Activated CD8-positive, alpha-beta T cell treated with anti-CD3 and anti-CD28 coated beads, Interleukin-2, amount 10 ng/mL, durations not matched to agents 7 days and 5 days (primary cell): Measurements from ENCODE around the gene LUZP1. TPM values are rescaled to one million over a fixed set of nuclear protein-coding genes. Genes with fewer than 3 reads are reported as not detected.
A peak's percentile ranks its signal among the peaks of the same experiment; 100 is the strongest.

Experiments
- ATAC-seq: fragments of 150-1000 bp; cut with Tn5 transposase; one replicate; pipeline ENCODE4 v1.10.0; 2021; ENCODE audit warnings: moderate library complexity
- CTCF ChIA-PET: fragments of 350-600 bp; sonication (Branson Sonifier 250); formaldehyde crosslinking; loops from one replicate; lab custom pipeline; 2021; ENCODE audit warnings: antibody characterized with exemption; lab: Charles Lee
- POLR2A ChIA-PET: fragments of 350-600 bp; sonication (Branson Sonifier 250); formaldehyde crosslinking; loops from one replicate; lab custom pipeline; 2021; ENCODE audit warnings: antibody characterized with exemption; lab: Charles Lee
- DNase-seq: peaks from one replicate; pipeline ENCODE4 v3.0.0-alpha.2; 2020
- H3K27ac Mint-ChIP-seq: one replicate; pipeline ENCODE4 v1.8.0; 2021; ENCODE audit warnings: mild to moderate bottlenecking, mixed read lengths
- H3K27me3 Mint-ChIP-seq: one replicate; pipeline ENCODE4 v1.8.0; 2021; ENCODE audit warnings: low read depth, mixed read lengths
- H3K36me3 Mint-ChIP-seq: one replicate; pipeline ENCODE4 v1.8.0; 2021; ENCODE audit warnings: low read depth, mixed read lengths
- H3K4me1 Mint-ChIP-seq: one replicate; pipeline ENCODE4 v1.8.0; 2021; ENCODE audit warnings: low read depth, mixed read lengths
- H3K4me3 Mint-ChIP-seq: one replicate; pipeline ENCODE4 v1.8.0; 2021; ENCODE audit warnings: mild to moderate bottlenecking, mixed read lengths
- H3K9me3 Mint-ChIP-seq: one replicate; pipeline ENCODE4 v1.8.0; 2022; ENCODE audit warnings: mixed read lengths; ENCODE audit not compliant: insufficient read depth
- total RNA-seq, 2 experiments: library from RNA; stranded (reverse); gene quantifications; one replicate each; pipeline ENCODE4 v1.2.3, GENCODE V29; 2021

Gene LUZP1
- total RNA-seq, 2 experiments from 2014 or later: 15.2 to 16.0 TPM

- ATAC-seq (no peak), DNase-seq (no peak)
- ChIA-PET POLR2A (interaction anchor here (0.6 kb wide), 1 partner anchor 79 kb away, joined by 3 read pairs; no protein-coding TSS in a partner anchor), CTCF (interaction anchor here (1.0 to 7.2 kb wide), 3 partner anchors 14 to 69 kb away, joined by 5 to 92 read pairs (median 82); no protein-coding TSS in a partner anchor)
- Mint-ChIP-seq H3K4me1 (peaks cover 74% of the 10 kb centered on the region), H3K36me3 (no peaks in the 10 kb centered on the region), H3K27me3 (peaks cover 2% of the 10 kb centered on the region), H3K4me3 (no peak overlapping the region), H3K27ac (no peak overlapping the region), H3K9me3 (no peaks in the 10 kb centered on the region)
These were observed 54.1 kb downstream of the LUZP1 start for GRCh38 chr1:23114424-23115079.

GRCh38 chr1:23111600-23112535 lies 56.8 kb downstream of the LUZP1 start:
- DNase-seq (no peak), ATAC-seq (no peak)
- Mint-ChIP-seq H3K9me3 (no peaks in the 10 kb centered on the region), H3K4me3 (no peak overlapping the region), H3K27ac (peak overlapping the region; percentile 17), H3K36me3 (peaks cover 14% of the 10 kb centered on the region), H3K27me3 (peaks cover 2% of the 10 kb centered on the region), H3K4me1 (peaks cover 55% of the 10 kb centered on the region)
- ChIA-PET CTCF (interaction anchor here (0.8 to 7.2 kb wide), 8 partner anchors 11 to 72 kb away, joined by 3 to 92 read pairs (median 6); partner anchors contain the start of gene LUZP1), POLR2A (interaction anchor here (1.3 kb wide), 1 partner anchor 73 kb away, joined by 3 read pairs; no protein-coding TSS in a partner anchor)

GRCh38 chr1:23110391-23110790 lies 58.3 kb downstream of the LUZP1 start:
- H3K27me3 Mint-ChIP-seq: no peaks in the 10 kb centered on the region

GRCh38 chr1:23108918-23109533 lies 59.6 kb downstream of the LUZP1 start:
- Mint-ChIP-seq H3K4me3 (no peak overlapping the region), H3K36me3 (peaks cover 19% of the 10 kb centered on the region), H3K4me1 (peaks cover 32% of the 10 kb centered on the region), H3K9me3 (no peaks in the 10 kb centered on the region), H3K27me3 (no peaks in the 10 kb centered on the region), H3K27ac (no peak overlapping the region)
- CTCF ChIA-PET: interaction anchor here (1.7 to 7.2 kb wide), 3 partner anchors 8 to 75 kb away, joined by 13 to 92 read pairs (median 82); no protein-coding TSS in a partner anchor
- POLR2A ChIA-PET: no interaction called here
- no peak for ATAC-seq
- no peak for DNase-seq

More at GRCh38 chr1:23110391-23110790, 58.3 kb downstream of the LUZP1 start:
- POLR2A ChIA-PET: interaction anchor here (1.3 kb wide), 1 partner anchor 74 kb away, joined by 3 read pairs; no protein-coding TSS in a partner anchor
- ATAC-seq (no peak), DNase-seq (no peak)
- H3K36me3 Mint-ChIP-seq: peaks cover 16% of the 10 kb centered on the region
- no peaks in the 10 kb centered on the region for H3K9me3 Mint-ChIP-seq
- H3K27ac Mint-ChIP-seq: no peak overlapping the region
- CTCF ChIA-PET: interaction anchor here (1.2 to 7.2 kb wide), 6 partner anchors 9 to 73 kb away, joined by 3 to 92 read pairs (median 8); partner anchors contain the start of gene LUZP1
- no peak overlapping the region for H3K4me3 Mint-ChIP-seq
- peaks cover 44% of the 10 kb centered on the region for H3K4me1 Mint-ChIP-seq

GRCh38 chr1:23103001-23103889 lies 65.4 kb downstream of the LUZP1 start:
- POLR2A ChIA-PET: interaction anchor here (0.6 to 1.9 kb wide), 5 partner anchors 16 to 138 kb away, joined by 3 to 6 read pairs (median 6); no protein-coding TSS in a partner anchor
- Mint-ChIP-seq H3K4me1 (peaks cover 44% of the 10 kb centered on the region), H3K27ac (peak overlapping the region; percentile 93), H3K9me3 (no peaks in the 10 kb centered on the region), H3K27me3 (no peaks in the 10 kb centered on the region), H3K4me3 (peak overlapping the region; percentile 62), H3K36me3 (peaks cover 18% of the 10 kb centered on the region)
- DNase-seq (peak; percentile 52), ATAC-seq (peak; percentile 80)
- CTCF ChIA-PET: interaction anchor here (1.0 to 13.3 kb wide), 9 partner anchors 9 to 300 kb away, joined by 3 to 735 read pairs (median 6); no protein-coding TSS in a partner anchor

- no peaks in the 10 kb centered on the region for H3K9me3 Mint-ChIP-seq
- H3K4me1 Mint-ChIP-seq: peaks cover 44% of the 10 kb centered on the region
- H3K27ac Mint-ChIP-seq: peak overlapping the region; percentile 12
These were observed 66.4 kb downstream of the LUZP1 start for GRCh38 chr1:23102289-23102688.

GRCh38 chr1:23101887-23102286 lies 66.8 kb downstream of the LUZP1 start:
- DNase-seq (no peak), ATAC-seq (no peak)
- POLR2A ChIA-PET: interaction anchor here (0.7 kb wide), 1 partner anchor 81 kb away, joined by 3 read pairs; no protein-coding TSS in a partner anchor
- Mint-ChIP-seq H3K27me3 (no peaks in the 10 kb centered on the region), H3K27ac (peak overlapping the region; percentile 12), H3K4me1 (peaks cover 44% of the 10 kb centered on the region), H3K4me3 (no peak overlapping the region), H3K9me3 (no peaks in the 10 kb centered on the region), H3K36me3 (peaks cover 11% of the 10 kb centered on the region)
- CTCF ChIA-PET: interaction anchor here (1.3 to 13.3 kb wide), 7 partner anchors 9 to 302 kb away, joined by 3 to 735 read pairs (median 7); no protein-coding TSS in a partner anchor

More at GRCh38 chr1:23102289-23102688, 66.4 kb downstream of the LUZP1 start:
- H3K36me3 Mint-ChIP-seq: peaks cover 12% of the 10 kb centered on the region
- no peak for DNase-seq
- H3K4me3 Mint-ChIP-seq: no peak overlapping the region
- no peaks in the 10 kb centered on the region for H3K27me3 Mint-ChIP-seq
- POLR2A ChIA-PET: interaction anchor here (0.6 to 1.9 kb wide), 4 partner anchors 65 to 137 kb away, joined by 3 to 6 read pairs (median 4); no protein-coding TSS in a partner anchor
- ATAC-seq: no peak
- CTCF ChIA-PET: interaction anchor here (1.3 to 13.3 kb wide), 7 partner anchors 9 to 301 kb away, joined by 3 to 735 read pairs (median 7); no protein-coding TSS in a partner anchor

- POLR2A ChIA-PET: no interaction called here
- peaks cover 44% of the 10 kb centered on the region for H3K4me1 Mint-ChIP-seq
- ATAC-seq (no peak), DNase-seq (no peak)
- H3K4me3 Mint-ChIP-seq: no peak overlapping the region
- CTCF ChIA-PET: interaction anchor here (0.8 to 13.3 kb wide), 10 partner anchors 11 to 396 kb away, joined by 3 to 735 read pairs (median 22); no protein-coding TSS in a partner anchor
- H3K36me3 Mint-ChIP-seq: peaks cover 8% of the 10 kb centered on the region
- H3K27me3 Mint-ChIP-seq: no peaks in the 10 kb centered on the region
- H3K9me3 Mint-ChIP-seq: no peaks in the 10 kb centered on the region
- H3K27ac Mint-ChIP-seq: no peak overlapping the region
These were observed 67.4 kb downstream of the LUZP1 start for GRCh38 chr1:23101101-23101827.

- CTCF ChIA-PET: interaction anchor here (0.6 to 13.3 kb wide), 21 partner anchors 8 to 1644 kb away, joined by 3 to 735 read pairs (median 5); partner anchors contain the start of gene LUZP1
- peaks cover 8% of the 10 kb centered on the region for H3K36me3 Mint-ChIP-seq
- DNase-seq: peak; percentile 71
- POLR2A ChIA-PET: interaction anchor here (2.4 kb wide), 1 partner anchor 84 kb away, joined by 19 read pairs; no protein-coding TSS in a partner anchor
- H3K4me3 Mint-ChIP-seq: peak overlapping the region; percentile 4
- no peaks in the 10 kb centered on the region for H3K9me3 Mint-ChIP-seq
- H3K4me1 Mint-ChIP-seq: peaks cover 44% of the 10 kb centered on the region
- H3K27ac Mint-ChIP-seq: peak overlapping the region; percentile 67
- peak; percentile 81 for ATAC-seq
- no peaks in the 10 kb centered on the region for H3K27me3 Mint-ChIP-seq
These were observed 68.4 kb downstream of the LUZP1 start for GRCh38 chr1:23100074-23100748.
